Measurements from ENCODE around the gene FOXI1. TPM values are rescaled to one million over a fixed set of nuclear protein-coding genes. Genes with fewer than 3 reads are reported as not detected.

Gene FOXI1
- total and polyA plus RNA-seq, 2 of the 13 experiments (the other 11 are each of a cell fraction or from before 2014, with no cell fraction given): not detected

DNA sequence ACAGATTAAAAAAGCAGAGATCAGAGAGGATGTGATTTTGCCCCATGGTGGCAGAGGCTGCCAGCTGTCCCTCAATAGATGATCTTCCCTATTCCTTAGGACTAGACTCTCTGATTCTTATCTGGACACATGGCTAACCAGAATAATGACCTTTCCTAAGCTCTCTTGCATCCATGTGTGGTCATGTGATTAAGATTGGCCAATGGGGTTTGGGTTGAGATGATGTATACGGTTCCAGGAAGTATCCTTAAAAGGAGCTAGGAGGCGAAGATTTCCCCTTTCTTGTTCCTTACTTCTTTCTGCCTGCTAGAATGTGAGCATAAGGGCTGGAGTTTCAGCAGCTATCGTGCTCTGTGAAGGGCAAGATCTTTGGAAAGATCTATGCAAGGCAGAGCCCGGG lies 39.8 kb downstream of the FOXI1 start:
- WGBS (ENCODE audit: low lambda C conversion rate): 0% methylated on average over 4 of the region's 4 CpGs
- no peak overlapping the region for H3K4me3 ChIP-seq (replicated peaks in 1 of 3; ENCODE audit: insufficient read depth in 1 of 3, low read depth in 2 of 3, low read length in 3 of 3)
- ChIA-PET CTCF (ENCODE audit: low intra/inter-chr PET ratio, low total read pairs) (no interaction called here), POLR2A (no interaction called here)
- BruUV-seq (replicated peaks): no TSS peak
- DNase-seq (ENCODE audit: low spot score) (no peak), FAIRE-seq (no peak), ATAC-seq (no peak)
- H3K27me3 ChIP-seq (ENCODE audit: control insufficient read depth in 1 of 2, insufficient read depth in 2 of 2, low read length in 2 of 2): no peaks in the 10 kb centered on the region
- in situ Hi-C loops (cut with HindIII; ENCODE audit: extremely low pct_ligation_motif_present, low pct_unique_long_range_greater_than_20kb) (no loop called here), intact Hi-C loops (cut with micrococcal nuclease; ENCODE audit: unreplicated experiment) (no loop called here)
- no peaks in the 10 kb centered on the region for H3K79me2 ChIP-seq (ENCODE audit: insufficient read depth, low read length)
- H2AFZ ChIP-seq (ENCODE audit: low read length): no peak overlapping the region
- no peaks in the 10 kb centered on the region for H4K20me1 ChIP-seq (ENCODE audit: insufficient read depth, low read length)
- no peak overlapping the region for H3K27ac ChIP-seq (ENCODE audit: extremely low read length, insufficient read depth, low read length)
- H3K4me2 ChIP-seq (ENCODE audit: low read depth, low read length): no peak overlapping the region
- no peaks in the 10 kb centered on the region for H3K4me1 ChIP-seq (ENCODE audit: insufficient read depth, low read length)
- no peaks in the 10 kb centered on the region for H3K36me3 ChIP-seq (replicated peaks in 1 of 2; ENCODE audit: control insufficient read depth in 1 of 2, insufficient read depth in 2 of 2, low read length in 2 of 2)
- H3K9ac ChIP-seq (ENCODE audit: insufficient read depth, low read depth, low read length): no peak overlapping the region
- no peaks in the 10 kb centered on the region for H3K9me3 ChIP-seq (ENCODE audit: low read length)
- TF ChIP-seq, protein P1, sequence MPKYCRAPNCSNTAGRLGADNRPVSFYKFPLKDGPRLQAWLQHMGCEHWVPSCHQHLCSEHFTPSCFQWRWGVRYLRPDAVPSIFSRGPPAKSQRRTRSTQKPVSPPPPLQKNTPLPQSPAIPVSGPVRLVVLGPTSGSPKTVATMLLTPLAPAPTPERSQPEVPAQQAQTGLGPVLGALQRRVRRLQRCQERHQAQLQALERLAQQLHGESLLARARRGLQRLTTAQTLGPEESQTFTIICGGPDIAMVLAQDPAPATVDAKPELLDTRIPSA (CRISPR knock-in tag; IDR thresholded peaks at IDR 0.05; ENCODE audit: borderline replicate concordance): no peak
- TF ChIP-seq ZNF761 (CRISPR knock-in tag; conservative IDR thresholded peaks at IDR 0.05): no peak
- no peak for TF ChIP-seq ZSCAN21 (CRISPR knock-in tag; IDR thresholded peaks at IDR 0.05; ENCODE audit: borderline replicate concordance)
- no peak for TF ChIP-seq THYN1 (CRISPR knock-in tag; IDR thresholded peaks at IDR 0.05; ENCODE audit: borderline replicate concordance, low read depth)
- no peak for TF ChIP-seq ZSCAN22 (CRISPR knock-in tag; IDR thresholded peaks at IDR 0.05)
- TF ChIP-seq, protein P2, sequence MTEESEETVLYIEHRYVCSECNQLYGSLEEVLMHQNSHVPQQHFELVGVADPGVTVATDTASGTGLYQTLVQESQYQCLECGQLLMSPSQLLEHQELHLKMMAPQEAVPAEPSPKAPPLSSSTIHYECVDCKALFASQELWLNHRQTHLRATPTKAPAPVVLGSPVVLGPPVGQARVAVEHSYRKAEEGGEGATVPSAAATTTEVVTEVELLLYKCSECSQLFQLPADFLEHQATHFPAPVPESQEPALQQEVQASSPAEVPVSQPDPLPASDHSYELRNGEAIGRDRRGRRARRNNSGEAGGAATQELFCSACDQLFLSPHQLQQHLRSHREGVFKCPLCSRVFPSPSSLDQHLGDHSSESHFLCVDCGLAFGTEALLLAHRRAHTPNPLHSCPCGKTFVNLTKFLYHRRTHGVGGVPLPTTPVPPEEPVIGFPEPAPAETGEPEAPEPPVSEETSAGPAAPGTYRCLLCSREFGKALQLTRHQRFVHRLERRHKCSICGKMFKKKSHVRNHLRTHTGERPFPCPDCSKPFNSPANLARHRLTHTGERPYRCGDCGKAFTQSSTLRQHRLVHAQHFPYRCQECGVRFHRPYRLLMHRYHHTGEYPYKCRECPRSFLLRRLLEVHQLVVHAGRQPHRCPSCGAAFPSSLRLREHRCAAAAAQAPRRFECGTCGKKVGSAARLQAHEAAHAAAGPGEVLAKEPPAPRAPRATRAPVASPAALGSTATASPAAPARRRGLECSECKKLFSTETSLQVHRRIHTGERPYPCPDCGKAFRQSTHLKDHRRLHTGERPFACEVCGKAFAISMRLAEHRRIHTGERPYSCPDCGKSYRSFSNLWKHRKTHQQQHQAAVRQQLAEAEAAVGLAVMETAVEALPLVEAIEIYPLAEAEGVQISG (CRISPR knock-in tag; IDR thresholded peaks at IDR 0.05): no peak
- TF ChIP-seq, protein P3, sequence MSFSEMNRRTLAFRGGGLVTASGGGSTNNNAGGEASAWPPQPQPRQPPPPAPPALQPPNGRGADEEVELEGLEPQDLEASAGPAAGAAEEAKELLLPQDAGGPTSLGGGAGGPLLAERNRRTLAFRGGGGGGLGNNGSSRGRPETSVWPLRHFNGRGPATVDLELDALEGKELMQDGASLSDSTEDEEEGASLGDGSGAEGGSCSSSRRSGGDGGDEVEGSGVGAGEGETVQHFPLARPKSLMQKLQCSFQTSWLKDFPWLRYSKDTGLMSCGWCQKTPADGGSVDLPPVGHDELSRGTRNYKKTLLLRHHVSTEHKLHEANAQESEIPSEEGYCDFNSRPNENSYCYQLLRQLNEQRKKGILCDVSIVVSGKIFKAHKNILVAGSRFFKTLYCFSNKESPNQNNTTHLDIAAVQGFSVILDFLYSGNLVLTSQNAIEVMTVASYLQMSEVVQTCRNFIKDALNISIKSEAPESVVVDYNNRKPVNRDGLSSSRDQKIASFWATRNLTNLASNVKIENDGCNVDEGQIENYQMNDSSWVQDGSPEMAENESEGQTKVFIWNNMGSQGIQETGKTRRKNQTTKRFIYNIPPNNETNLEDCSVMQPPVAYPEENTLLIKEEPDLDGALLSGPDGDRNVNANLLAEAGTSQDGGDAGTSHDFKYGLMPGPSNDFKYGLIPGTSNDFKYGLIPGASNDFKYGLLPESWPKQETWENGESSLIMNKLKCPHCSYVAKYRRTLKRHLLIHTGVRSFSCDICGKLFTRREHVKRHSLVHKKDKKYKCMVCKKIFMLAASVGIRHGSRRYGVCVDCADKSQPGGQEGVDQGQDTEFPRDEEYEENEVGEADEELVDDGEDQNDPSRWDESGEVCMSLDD (CRISPR knock-in tag; IDR thresholded peaks at IDR 0.05; ENCODE audit: borderline replicate concordance): no peak
- no peak for TF ChIP-seq ZNF614 (CRISPR knock-in tag; IDR thresholded peaks at IDR 0.05; ENCODE audit: borderline replicate concordance)
- TF ChIP-seq ZNF24 (IDR thresholded peaks at IDR 0.05): no peak
- TF ChIP-seq, protein P4, sequence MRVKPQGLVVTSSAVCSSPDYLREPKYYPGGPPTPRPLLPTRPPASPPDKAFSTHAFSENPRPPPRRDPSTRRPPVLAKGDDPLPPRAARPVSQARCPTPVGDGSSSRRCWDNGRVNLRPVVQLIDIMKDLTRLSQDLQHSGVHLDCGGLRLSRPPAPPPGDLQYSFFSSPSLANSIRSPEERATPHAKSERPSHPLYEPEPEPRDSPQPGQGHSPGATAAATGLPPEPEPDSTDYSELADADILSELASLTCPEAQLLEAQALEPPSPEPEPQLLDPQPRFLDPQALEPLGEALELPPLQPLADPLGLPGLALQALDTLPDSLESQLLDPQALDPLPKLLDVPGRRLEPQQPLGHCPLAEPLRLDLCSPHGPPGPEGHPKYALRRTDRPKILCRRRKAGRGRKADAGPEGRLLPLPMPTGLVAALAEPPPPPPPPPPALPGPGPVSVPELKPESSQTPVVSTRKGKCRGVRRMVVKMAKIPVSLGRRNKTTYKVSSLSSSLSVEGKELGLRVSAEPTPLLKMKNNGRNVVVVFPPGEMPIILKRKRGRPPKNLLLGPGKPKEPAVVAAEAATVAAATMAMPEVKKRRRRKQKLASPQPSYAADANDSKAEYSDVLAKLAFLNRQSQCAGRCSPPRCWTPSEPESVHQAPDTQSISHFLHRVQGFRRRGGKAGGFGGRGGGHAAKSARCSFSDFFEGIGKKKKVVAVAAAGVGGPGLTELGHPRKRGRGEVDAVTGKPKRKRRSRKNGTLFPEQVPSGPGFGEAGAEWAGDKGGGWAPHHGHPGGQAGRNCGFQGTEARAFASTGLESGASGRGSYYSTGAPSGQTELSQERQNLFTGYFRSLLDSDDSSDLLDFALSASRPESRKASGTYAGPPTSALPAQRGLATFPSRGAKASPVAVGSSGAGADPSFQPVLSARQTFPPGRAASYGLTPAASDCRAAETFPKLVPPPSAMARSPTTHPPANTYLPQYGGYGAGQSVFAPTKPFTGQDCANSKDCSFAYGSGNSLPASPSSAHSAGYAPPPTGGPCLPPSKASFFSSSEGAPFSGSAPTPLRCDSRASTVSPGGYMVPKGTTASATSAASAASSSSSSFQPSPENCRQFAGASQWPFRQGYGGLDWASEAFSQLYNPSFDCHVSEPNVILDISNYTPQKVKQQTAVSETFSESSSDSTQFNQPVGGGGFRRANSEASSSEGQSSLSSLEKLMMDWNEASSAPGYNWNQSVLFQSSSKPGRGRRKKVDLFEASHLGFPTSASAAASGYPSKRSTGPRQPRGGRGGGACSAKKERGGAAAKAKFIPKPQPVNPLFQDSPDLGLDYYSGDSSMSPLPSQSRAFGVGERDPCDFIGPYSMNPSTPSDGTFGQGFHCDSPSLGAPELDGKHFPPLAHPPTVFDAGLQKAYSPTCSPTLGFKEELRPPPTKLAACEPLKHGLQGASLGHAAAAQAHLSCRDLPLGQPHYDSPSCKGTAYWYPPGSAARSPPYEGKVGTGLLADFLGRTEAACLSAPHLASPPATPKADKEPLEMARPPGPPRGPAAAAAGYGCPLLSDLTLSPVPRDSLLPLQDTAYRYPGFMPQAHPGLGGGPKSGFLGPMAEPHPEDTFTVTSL (CRISPR knock-in tag; IDR thresholded peaks at IDR 0.05; ENCODE audit: borderline replicate concordance): no peak
- no peak for TF ChIP-seq ZNF12 (CRISPR knock-in tag; IDR thresholded peaks at IDR 0.05)
- TF ChIP-seq ZNF724P (CRISPR knock-in tag; IDR thresholded peaks at IDR 0.05; ENCODE audit: borderline replicate concordance): no peak

Measured in HepG2 (cell line).